ENCODE data around the gene PPP4R3A.

DNA sequence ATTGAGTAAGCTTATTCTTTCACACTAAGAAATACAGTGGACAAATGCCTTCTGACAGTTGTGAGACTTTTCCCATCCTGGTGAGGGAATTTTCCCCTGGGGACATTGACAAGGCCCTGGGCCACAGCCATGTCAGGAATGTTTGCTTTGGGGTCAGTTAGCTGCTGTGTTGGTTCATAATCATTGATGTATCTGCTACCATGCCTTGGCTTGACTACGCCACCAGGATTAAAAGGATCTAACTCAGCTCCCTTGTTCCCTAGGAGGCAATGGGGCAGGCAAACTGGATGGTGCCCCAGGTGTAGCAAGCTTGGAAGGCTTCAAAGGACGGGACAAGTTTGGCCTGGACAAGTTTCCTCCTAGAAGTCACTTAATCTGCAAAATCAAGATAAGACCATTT lies 89.4 kb downstream of the PPP4R3A start:
- TF ChIP-seq POLR2A (IDR thresholded peaks at IDR 0.05; ENCODE audit: low read length) (no peak), GATA1 (IDR thresholded peaks at IDR 0.05; ENCODE audit: low read depth, low read length) (no peak)

Measured in erythroblast (primary cell).